Putamen (tissue), 1 donor: ENCODE measurements around the gene RERE.
"Not testable (repeated sequence)": the region's sequence is repeated elsewhere in the genome, so short reads cannot be mapped to it uniquely, and the experiment has no call there.

Experiments
- DNase-seq: peaks from one replicate; pipeline ENCODE4 v3.0.0-alpha.2; 2016; ENCODE audit warnings: low spot score

Gene RERE

DNA sequence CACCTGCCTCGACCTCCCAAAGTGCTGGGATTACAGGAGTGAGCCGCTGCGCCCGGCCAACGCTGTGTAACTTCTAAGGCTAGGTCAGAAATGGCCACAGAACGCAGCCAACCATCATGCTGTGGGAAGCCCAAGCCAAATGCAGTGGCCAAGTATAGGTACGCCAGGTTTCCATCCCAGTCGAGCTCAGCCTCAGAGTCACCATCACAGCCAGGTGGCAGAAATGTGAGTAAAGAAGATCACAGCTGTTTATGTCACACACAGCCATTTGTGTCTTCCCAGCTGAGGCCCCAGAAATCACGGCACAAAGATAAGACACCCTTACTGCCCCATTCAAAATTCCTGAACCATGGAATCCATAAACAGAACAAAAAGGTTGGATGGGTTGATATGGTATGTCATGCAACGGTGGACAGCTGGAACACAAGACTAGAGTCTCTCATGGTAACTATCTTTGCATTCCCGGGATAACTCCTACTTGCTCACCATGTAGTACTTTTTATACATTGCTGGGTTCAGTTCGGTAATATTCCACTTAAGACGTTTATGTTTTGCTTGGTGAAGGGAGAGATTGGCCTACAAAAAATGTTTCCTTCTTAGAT lies 415.2 kb downstream of the RERE start:
- DNase-seq, result no peak

DNA sequence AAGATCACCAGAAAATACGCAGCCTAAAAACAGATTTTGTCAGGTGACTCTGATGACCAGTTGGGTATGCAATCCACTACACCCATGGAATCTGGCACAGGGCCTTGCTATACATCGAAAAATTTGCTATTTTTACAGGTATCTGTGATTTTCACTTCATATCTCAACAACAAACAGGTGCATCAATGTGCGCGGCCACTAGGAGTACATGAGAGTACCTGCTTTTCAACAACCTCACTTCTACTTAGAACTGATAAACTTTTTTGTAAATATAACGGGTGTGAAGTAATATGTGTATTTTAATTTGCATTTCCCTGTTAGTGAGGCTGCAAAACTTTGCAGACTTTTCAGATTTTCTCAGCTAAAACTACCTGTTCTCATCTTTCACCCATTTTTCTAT lies 418.8 kb downstream of the RERE start:
- DNase-seq, result no peak

DNA sequence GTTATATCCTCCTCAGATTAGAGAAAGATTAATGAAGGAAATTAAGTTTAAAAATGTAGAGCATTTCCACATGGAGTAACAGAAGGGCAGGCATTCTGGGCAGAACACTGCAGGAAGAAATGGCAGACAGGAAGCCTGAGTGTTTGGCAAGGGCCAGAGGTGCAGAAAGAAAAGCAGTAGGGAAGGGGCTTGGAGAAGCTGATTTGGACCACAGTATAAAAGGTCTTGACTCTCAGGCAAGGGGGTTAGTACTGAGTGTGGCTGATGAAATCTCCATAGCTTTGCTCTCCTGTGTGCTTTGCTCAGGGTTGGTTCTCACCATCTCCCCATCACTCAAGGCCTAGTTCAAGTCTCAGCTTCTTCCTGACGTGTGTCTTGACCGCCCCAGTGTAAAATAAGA lies 419.4 kb downstream of the RERE start:
- no peak for DNase-seq

DNA sequence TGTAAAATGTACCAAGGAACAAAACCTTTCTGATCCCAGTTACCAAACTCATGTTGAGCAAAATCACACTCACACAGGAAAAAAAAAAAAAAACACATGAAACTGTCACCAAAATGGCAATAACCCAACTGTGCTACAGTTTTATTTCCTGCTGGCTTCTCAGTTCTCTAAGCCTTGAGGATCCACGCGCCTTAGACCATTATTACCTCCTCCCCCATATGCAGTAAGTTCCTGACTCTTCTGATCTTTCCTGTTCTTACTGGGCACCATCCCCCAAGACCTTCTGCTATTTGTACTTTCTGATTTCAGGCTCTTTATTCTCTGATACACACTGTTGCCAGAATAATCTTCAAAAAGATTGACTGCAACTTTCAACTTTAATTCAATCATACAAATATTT lies 419.9 kb downstream of the RERE start:
- DNase-seq, result no peak

DNA sequence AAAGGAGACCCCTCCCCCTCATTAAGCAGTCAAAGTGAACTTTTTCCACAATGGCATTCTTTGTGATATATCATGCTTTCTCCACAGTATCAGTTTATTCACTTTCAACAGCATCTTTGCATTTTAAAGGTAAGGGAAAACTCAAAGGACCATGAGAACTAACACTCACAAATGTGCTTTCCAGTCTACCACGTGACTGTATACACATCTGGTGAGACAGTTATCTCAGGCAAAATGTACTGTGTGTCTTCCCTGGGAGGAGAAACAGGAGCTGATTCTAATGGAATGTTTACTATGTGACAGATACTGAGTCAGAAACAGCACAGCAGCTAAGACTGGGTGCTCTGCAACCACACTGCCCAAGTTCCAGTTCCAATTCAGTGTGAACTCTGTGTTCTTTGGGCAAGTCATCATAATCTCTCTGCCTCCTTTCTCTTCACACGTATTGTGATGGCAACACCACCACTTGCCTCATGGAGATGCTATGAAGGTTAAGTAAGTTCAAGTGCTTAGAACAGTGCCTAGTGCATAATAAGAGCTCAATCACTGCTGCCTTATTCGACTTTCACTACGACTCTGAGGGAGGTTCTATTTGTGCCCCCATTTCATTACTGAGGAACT lies 420.5 kb downstream of the RERE start:
- peak; percentile 39 for DNase-seq

DNA sequence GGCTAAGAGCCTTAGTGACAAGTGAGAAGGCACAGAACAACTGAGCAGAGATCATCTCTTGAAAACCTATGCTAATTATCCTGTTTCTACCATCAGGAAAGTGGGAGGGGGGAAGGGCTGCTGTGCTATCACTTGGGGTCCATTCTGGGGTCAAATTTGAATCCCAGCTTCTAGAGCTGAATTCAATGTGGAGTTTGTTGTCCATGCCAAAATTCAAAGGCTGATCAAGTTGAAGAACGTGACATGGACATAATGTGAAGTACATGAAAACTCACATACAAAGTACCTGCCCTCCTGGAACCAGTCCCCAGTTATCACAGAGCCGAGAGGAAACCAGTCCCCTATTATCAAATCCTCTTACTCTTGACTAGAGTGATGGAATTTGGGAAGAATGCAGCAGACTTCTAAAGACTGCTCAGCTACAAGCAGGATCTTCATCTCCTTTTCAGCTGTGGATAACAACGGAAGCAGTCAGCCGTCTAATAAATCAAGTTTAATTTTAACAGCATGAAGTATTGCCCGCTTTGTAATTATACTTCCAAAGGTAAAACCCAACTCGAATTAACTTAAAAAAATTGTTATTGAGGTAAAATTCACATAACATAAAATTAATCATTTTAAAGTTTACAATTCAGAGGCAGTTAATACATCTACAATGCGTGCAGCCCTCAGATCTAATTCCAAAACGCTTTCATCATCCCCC lies 421.2 kb downstream of the RERE start:
- DNase-seq, result no peak

DNA sequence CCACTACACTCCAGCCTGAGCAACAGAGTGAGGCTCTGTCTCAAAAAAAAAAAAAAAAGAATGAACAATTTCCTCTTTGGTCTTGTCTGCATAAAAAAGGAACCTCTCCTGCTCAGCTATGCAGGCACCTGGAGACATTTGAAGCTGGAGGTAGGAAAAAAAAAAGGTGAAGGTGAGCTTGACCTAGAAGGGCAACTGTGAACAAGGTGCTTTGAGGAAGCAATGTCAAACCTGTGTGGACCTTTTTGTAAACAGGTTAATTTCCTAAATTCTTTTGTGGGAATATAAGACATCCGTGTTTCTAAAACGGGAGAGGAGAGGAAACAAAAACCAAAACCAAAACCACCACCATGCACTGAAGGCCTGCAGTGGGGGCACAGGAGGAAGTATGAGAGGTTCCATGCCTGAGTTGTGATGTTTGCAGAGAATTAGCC lies 422.0 kb downstream of the RERE start:
- DNase-seq, result no peak

DNA sequence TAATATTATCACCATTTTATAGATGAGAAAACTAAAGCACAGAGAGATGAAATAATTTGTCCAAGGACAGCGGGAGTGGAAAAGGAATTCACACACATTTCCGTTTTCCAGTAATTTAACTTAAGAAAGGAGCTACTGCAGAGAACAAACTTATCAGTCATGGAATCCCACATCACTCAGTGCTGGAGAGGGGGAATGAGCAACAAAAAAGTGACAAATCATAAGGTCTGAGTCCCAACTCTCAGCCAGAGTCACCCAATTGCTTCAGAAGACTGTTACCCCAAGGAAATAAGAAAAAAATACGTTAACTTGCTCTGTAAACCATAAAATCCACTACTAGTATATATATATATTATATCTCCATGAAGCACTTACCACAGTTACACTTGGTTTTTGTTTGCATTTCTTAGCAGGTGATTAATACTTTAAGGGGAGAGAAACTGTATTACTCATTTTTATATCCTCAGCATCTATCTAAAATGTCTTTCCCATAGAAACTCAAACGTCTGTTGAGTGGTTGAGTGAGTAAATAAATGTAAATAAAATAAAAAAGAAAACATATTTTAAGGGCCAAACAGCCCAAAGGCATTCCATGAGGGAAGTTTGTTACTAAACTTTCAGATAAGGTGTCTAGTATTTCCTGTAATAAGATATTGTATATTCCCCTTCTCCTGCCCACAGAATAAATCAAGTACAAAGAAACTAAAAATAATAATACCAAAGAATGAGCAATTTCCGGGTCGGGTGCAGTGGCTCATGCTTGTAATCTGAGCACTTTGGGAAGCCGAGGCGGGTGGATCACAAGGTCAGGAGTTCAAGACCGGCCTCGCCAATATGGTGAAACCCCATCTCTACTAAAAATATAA lies 422.8 kb downstream of the RERE start:
- no peak for DNase-seq

DNA sequence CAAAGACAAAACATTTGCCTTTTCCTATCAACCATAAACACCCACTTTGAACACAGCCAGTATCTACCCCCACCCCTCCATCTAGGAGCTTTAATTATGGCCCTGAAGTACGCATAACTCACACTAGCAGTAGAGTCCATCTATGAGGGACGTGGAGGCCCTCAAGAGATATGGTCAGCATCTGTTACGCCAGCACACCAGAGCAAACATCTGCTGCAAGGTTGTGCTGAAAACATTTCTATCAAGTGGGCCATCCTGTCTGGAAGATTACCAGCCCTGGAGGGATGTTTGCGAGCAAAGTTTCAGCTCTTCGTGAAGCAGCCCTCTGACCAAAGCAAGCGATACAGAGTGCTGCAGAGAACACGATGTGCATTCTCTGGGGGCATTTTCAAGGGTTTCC lies 424.9 kb downstream of the RERE start:
- DNase-seq, result no peak

DNA sequence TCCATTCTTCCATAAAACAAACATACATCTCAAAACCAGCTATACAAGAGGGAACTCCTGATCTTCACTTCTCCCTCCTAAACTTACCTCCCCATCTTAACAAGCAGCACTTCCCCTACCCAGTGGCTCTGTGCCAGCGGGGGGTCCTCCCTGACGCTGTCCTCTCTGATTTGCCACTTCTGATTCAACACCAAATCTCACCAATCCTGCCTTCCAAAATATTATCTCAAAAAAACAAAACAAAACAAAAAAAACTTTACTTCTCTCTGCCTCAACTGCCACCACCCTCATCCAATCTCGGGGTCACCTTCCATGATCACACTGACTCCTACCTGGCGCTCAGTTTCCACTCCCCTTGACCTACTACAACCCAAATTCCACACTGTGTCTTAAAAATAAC lies 426.7 kb downstream of the RERE start:
- DNase-seq, result no peak

DNA sequence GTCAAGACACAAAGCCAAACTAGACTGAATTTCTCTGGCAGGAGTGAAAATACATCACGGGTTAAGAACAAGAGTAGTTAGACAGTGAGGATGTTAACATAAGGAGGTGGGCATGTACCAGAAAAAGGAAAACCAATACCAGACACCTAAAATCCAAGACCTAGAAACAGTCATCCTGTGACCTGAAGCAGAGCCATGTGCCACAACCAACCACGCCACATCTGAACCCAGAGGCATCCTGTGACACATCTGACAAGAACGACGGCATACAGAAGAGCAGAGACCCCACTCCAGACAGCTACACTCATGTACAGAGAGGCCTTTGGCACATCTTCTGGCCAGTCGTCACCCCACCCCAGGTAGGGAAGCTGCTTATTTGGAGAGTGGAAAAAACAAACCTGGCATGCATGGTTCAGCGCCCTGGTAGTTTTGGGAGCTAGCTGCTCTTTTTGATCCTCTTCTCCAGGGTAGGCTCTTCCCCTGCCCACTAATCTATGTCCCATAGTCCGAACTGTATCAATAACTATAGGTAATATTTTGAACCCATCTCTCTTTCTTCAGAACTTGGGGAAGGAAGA lies 427.4 kb downstream of the RERE start:
- no peak for DNase-seq

DNA sequence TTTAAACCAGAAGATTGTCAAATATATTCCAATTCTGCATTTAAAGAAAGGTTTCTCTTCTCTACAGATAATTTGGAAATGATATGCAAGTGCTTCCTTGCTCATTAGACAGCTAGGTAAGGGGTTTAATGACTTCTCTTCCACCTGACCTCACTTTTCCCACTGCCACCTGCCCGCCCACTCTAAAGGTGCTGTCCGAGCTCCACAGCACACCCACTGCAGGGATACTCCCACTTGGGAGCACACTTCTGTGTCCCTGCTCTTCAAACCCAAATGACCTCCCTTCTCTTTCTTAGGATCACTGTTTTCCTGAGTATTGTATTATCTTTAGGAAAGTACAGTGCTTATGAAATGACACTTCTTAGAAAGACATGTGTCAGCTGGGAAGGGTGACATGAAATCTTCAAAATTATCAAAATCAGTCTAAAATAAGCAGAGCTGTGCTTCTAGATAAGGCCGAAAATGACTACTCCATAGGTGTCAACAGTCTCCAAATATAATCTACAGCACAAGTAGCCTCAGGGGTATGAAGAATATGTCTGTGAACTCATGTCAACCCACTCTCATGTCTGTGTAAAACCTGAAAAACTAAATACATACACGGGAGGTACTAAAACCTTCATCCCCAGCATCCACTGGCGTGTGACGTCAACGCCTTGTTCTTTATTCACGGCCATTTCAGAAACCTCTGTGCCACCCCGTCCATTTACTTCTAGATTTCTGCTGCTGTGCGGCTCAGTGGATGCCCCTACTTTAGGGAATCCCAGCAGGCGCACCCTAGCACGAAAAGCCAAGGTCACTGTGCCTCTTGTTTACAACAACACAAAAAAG lies 428.5 kb downstream of the RERE start:
- DNase-seq, result no peak

DNA sequence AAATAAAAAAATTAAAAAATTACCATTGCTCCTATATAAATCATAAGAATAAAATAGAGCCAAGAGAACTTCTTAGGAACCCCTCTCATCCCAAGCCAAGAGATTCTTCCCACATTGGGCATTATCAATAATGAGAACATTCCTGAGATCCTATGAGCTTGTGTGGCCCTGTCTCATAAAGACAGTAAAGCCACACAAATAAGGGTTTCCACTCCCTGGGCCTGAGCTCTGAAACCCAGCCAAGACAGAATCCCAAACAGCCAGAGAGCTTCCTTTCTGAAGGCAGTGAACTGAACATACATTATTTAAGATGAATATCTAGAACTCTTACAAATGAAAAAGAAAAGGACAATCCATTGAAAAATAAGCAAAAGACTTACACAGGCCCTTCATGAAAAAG lies 431.2 kb downstream of the RERE start:
- DNase-seq, result no peak

DNA sequence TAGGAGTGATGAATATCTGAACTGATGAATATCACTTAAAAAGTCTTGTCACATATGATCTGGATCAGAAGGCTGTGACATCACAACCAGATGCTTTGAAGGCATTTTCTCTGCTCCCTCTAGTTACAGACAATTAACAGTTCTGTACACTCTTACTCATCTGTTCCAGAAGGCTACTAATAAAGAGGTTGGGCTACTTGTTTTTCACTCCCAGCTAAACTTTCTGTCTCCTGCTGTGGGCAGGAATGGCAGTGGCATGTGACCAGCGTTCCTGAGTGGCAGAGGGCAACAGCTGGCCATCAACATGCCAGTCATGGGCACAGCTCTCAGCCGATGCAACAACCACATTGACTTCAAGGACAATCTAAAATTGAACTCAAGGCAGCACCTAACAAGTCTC lies 432.9 kb downstream of the RERE start:
- DNase-seq, result no peak

DNA sequence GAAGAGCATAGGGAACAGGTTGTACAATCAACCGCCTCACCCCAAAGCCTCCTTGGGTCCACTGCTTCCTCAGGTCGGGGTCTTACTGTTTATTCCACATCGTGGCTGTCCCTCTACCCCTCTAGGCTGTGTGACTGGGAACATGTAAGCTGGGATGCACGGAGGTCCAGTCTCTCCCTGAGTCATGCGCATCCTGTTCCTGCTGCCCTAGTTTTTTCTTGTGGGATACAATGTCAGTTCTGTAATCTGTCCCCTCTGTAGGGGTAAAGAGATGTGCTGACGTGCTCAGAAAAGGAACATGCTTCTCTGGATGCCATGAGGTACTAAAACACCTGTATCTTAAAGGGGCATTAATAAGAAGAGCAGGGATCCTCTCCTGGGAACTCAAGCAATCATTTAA lies 433.4 kb downstream of the RERE start:
- no peak for DNase-seq

DNA sequence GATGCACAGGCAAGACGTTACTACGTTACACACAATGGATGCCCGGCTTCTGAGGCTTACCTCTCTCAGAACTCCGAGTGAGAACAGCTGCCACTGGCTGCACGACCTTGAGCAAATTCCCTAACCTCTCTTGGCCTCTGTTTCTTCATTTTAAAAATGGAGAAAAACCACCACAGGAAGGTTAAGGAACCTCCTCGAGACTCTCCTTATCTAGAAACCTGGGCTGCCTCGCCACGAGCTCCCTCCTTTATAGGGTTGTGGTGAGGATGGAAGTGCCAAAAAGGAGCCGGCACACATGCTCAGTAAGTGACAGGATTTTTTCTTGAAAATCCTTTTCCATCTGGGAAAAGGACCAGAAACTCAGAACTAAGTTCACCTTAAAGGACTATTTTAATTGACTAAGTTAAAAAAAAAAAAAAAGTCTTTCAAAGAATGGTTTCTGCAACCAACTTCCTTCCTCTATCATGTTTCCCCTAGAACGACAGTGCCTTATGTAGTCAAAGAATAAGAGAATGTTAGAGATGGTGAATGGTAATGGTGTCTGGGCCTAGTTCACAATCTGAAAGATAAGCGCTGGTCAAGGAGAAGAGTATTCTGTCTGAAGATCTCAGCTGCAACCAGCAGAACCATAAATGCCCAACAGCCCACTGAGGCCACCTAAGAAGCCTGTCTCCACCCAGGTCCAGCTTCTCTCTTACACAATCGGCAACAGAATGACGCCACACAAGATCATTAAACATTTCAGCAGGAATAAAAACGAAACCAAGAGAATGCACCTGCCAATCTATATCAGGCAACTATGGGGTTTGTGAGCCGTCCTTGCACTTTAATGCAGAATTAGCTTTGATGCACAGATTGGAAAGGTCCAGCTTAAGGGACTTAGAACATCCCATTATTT lies 434.6 kb downstream of the RERE start:
- DNase-seq, result no peak

DNA sequence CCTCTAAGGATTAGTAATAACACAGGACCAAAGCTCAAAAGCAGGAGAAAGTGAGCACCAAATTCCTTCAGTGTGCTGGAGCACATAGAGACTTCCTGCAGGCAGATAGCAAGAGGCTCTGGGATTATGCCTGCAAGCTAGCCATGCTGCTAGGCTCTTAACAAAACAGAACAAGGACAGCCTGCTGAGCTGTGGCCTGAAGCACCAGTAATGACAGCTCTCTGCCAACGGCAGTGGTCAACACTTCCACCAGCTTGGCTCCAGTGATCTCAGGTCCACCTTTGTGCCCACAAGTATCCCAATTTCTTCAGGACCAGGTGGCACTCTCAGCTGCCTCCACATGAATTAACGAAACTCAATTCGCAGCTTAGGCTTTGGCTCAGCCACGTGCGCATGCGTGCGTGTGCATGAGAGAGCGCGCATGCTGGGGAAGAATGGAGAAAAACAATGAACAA lies 435.4 kb downstream of the RERE start:
- DNase-seq, result peak; percentile 62

DNA sequence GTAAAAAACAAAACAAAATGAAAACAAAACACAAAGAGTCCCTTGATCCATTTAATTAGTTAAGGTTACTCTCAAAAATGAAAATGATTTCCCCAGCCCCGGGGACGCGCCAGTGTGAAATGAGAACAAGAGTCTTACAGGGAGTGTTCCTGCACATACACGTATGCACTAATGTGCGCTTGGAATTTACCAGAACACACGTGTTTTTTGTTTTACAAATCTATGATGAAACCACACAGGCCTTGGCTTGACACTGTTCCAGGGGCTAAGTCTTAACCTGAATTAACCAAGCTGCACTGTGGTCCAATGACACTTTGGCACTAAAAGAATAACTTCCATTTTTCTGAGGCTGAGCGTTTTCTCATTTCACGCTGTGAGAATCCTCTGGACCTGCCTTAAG lies 435.8 kb downstream of the RERE start:
- DNase-seq, result no peak

DNA sequence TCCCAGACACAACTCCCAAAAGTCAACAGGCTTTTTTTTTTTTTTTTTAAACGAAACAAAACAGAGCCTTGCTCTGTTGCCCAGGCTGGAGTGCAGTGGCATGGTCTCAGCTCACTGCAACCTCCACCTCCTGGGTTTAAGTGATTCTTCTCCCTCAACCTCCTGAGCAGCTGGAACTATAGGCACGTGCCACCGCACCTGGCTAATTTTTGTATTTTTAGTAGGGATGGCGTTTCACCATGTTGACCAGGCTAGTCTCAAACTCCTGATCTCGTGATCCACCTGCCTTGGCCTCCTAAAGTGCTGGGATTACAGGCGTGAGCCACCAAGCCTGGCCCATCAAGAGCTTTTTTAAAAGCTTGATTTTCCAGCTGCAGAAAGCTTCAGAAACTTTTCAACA lies 437.1 kb downstream of the RERE start:
- not testable (repeated sequence) for DNase-seq

DNA sequence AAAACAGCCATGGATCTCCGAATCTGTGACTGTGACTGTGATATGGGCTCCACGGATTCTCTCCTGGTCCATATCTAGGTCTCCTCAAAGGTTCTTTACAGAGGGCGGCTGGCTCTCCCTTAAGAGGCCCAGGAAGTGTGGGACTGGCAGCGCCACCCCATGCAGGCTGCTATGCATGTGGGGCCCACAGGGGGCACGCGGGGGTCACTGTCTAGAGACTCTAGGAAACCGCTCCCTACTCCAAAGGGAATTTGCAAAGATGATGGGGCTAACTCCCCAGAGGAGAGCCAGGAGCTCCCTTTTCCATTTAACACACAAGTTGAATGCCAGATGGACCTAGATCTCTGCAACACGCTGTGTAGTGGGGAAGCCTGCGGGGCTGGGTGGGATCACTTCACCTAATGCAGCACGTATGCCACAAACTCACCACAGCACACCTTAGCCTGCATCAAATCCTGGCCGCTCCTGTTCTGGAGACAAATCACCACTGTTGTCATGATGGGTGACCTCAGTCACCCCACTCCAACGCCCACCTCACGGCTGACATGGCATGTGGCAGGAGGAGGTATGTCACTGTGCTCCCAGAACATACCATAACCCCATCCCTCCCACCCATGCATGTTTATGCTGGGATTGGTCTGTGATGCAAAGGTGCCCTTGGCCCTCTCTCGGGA lies 437.8 kb downstream of the RERE start:
- DNase-seq, result no peak
